ENCODE results near the gene CMTM4.
A peak's percentile ranks its signal among the peaks of the same experiment; 100 is the strongest.
"Not testable (repeated sequence)": the region's sequence is repeated elsewhere in the genome, so short reads cannot be mapped to it uniquely, and the experiment has no call there.

The CMTM4 gene

GRCh38 chr16:66705790-66706505, 9.4 kb upstream of the CMTM4 start:
- DNase-seq (ENCODE audit: low read depth), result no peak

DNA sequence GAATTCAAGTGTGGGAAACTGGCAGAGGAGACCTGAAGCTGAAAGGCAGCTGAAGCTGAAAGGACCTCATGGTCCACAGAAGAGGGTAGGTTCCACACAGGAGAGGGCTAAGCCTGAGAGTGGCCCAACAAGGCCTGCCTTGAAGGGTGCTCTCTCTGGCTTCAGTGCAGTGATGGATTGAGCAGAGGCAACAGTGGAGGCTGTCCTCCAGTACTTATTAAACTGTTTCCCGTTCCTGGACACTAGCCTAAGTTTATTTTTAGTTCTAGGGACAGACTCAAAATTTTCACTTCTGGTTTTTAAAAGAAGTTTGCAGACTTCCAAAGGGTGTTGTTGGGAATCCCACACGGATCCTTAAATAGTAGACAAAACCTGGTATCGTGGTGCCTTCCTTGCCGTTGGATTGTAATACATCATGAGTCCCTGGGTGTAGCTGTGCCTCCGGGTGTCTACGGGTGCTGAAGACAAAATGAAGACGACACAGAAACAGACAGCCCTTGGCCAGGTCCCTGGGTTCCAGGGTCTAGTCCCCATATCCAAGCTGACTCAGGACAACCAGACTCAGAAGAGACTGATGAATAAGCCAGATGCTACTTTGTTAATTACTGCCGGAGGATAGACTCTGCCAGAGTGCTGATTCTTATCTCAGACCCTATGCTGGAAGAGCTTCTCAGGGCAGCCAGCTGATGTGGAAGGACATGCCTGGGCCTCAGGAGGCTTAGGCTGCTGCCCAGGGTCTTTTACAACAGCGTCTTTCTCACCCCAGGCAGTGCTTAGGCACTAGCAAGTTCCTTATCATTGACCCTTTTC, 7.1 kb upstream of the CMTM4 start:
- no peak for DNase-seq (ENCODE audit: low read depth)

- no peak for DNase-seq (ENCODE audit: low read depth)
Observed at GRCh38 chr16:66701516-66701915, 5.0 kb upstream of the CMTM4 start.

- DNase-seq (ENCODE audit: low read depth), result no peak
Observed at GRCh38 chr16:66701026-66701425, 4.5 kb upstream of the CMTM4 start.

DNA sequence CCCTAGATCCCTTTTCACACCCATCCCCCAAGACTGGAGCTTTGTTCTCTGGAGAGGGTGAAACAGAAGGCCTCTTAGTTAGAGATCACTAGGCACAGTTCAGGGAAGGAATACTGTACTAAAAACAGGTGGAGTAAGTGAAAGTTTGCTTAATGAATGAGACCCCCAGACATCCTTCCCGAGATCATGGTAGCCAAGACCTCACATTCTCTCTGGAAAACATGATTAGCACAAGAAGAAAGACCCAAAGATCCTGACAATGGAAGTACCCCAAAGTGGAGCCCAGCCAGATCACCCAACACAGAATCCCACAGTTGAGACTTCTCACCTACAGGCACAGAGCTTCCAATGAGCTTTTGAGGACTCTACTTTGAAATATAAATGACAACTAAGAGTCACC, 3.4 kb upstream of the CMTM4 start:
- no peak for DNase-seq (ENCODE audit: low read depth)

GRCh38 chr16:66698046-66698445, 1.5 kb upstream of the CMTM4 start:
- DNase-seq (ENCODE audit: low read depth), result no peak

GRCh38 chr16:66695935-66696668, 441 bp downstream of the CMTM4 start:
- DNase-seq (ENCODE audit: low read depth), result peak; percentile 6

DNA sequence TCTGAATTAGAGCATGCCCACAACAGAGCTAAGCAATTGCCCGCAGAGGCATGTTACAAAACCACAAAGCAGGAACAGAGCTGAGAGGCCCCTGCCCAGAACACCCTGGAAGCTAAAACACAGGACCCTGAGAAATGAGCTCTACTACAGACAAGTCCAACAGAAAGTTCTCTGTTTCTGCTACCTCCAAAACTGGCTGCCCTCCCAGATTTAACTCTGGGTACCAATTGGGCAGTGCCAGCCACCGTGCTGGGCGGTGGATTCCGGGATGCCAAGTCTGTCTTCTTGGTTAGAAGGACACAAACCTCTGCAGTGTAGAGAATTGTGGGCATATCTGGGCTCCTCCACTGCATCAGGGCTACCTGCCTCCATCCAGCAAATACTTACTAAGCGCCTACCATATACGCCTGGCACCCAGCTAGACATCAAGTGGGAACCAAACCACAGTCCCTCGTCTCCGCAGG, 1.0 kb downstream of the CMTM4 start:
- no peak for DNase-seq (ENCODE audit: low read depth)

- DNase-seq (ENCODE audit: low read depth), result no peak
Observed at GRCh38 chr16:66693149-66693548, 3.4 kb downstream of the CMTM4 start.

GRCh38 chr16:66692341-66692740, 4.2 kb downstream of the CMTM4 start:
- no peak for DNase-seq (ENCODE audit: low read depth)

DNA sequence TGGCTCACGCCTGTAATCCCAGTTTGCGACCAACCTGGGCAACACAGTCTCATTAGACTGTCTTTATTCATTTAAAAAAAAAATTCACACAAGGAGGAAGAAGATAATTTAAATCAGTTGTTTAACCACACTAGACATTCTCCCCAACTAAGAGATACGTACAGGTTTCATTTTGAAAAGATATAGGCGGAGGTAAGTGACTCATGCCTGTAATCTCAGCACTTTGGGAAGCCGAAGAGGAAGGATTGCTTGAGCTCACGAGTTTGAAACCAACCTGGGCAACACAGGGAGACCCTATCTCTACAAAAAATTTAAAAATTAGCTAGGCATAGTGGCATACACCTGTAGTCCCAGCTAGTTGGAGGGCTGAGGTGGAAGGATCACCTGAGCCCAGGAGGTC, 5.3 kb downstream of the CMTM4 start:
- no peak for DNase-seq (ENCODE audit: low read depth)

DNA sequence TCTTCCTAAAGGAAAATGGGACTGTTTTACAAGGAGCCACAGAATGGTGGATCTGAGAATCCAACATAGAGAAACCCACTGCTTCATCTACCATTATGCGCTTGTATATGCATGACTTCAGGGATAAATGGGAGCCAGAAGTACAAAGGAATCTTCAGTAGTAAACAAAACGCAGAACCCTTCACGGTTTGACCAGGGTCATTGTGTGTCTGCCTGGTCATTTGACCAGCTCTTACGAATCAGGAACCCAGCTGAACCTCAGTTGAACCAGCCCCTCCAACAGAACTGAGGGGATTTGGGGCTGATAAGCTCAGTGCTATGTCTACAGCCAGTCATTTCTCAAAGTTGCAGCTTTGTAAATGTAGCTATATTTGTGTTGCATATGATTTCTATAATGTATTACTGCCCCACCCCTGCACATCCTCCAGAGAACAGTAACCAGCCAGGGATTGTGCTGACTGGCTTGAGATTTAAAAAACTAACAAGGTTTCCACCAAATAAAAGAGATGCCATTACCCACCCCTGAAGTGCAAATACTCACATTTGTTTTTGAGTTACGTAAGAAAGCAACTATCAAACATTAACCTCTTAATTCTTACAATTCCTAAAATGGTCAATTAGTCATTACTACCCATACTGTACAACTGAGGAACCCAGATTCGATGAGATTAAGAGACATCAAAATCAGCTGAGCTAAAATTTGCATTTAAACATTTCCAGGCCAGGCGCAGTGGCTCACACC, 6.3 kb downstream of the CMTM4 start:
- no peak for DNase-seq (ENCODE audit: low read depth)

- no peak for DNase-seq (ENCODE audit: low read depth)
Observed at GRCh38 chr16:66689282-66689681, 7.3 kb downstream of the CMTM4 start.

DNA sequence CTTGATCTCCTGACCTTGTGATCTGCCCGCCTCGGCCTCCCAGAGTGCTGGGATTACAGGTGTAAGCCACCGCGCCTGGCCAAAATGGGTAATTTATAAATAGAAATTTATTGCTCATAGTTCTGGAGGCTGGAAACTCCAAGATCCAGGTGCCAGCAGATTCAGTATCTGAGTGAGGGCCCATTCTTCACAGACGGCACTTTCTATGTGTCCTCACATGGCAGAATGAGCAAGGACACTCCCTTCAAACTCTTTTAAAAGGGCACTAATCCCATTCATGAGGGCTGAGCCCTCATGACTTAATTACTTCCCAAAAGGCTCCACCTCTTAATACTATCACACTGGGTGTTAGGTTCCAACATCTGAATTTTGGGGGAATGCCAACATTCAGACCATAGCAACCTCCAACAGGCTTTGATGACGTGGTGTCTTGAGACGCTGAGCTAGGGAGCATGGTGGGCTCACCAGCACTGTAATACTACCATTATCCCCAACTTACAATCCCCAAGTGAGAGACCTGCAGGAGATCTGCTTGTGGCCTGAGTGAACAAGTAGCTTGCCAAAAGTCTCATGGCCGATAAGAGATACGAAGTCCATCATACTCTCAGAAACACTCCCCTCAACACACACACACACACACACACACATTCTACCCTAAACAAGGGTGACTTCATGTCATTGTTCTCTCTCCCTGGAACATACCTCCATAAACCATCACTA, 8.5 kb downstream of the CMTM4 start:
- no peak for DNase-seq (ENCODE audit: low read depth)

- DNase-seq (ENCODE audit: low read depth), result not testable (repeated sequence)
Observed at GRCh38 chr16:66685501-66686115, 10.9 kb downstream of the CMTM4 start.

DNA sequence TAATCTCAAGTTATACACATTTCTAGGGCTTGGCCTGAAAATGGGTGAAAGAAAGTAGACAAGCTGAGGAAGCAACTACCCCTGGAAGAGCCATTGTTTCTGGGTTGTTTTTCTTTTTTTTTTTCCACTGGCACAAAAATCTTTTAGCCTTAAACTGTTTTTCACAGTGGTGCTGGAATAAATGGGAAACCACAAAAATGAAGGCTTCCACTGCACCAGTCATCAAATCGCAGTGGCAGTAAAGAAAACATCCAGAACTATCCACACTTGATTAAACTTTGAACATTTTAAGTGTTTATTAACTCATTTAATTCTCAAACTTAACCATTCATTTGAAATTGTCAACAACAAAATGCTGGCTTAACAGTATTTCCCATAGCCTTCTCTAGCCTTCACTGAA, 14.3 kb downstream of the CMTM4 start:
- no peak for DNase-seq (ENCODE audit: low read depth)

- no peak for DNase-seq (ENCODE audit: low read depth)
Observed at GRCh38 chr16:66681676-66682075, 14.9 kb downstream of the CMTM4 start.

DNA sequence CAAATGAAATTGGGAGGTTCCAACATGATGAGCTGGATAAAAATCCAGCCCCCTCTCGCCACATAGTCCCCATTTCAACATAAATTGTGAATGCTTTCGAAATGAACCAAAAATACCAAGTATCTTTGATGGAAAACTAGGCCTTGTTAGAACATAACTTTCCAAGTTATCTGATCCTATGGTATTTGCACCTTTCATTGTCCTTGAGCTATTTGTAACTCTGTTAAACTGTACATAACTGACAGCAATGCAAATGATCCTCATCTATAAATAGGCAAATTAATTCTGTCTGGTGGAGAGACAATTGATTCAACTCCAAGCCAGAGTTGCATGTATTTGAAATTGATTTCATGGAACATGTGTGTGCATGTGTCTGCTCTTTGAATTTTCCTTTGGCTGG, 18.2 kb downstream of the CMTM4 start:
- no peak for DNase-seq (ENCODE audit: low read depth)

GRCh38 chr16:66677836-66678235, 18.7 kb downstream of the CMTM4 start:
- no peak for DNase-seq (ENCODE audit: low read depth)

DNA sequence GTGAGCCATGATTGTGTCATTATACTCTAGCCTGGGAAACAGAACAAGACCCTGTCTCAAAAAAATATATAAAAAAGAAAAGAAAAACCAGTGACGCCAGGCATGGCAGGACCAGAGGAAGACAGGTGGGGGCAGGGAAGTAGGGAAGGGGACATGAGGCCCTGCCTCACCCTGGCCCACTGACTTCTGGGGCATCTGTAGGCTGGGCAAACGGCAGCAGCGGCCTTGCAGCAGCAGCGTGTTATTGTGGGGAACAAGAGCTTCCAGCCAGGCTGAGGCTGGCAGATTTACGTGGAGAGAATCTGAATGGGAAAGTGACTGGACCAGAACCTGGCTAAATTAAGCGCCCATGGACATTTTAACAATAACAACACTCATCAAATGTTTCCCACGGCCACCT, 19.4 kb downstream of the CMTM4 start:
- DNase-seq (ENCODE audit: low read depth), result no peak

DNA sequence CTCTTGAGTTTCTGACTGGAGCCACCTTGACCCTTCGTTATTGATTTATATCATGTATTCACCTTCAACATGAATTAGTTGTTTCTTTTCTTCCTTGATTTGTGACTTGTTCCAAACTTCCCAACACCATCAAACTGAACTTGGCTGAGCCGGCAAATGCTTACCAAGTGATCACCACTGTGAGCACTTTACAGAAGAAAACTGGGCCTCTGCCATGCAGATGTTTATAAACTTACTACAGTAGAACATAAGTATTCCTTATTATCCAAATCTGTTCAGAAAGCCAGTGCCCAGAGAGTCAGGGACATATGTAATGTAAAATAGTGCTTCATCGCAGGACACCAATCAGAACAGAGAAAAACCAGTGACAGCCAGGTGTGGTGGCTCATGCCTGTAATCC, 19.9 kb downstream of the CMTM4 start:
- no peak for DNase-seq (ENCODE audit: low read depth)
